ENCODE measurements around the gene NCOA1.
"Not testable (repeated sequence)": the region's sequence is repeated elsewhere in the genome, so short reads cannot be mapped to it uniquely, and the experiment has no call there.

NCOA1 gene

GRCh38 chr2:24530796-24531195 lies 39.7 kb downstream of the NCOA1 start:
- no peak for TF ChIP-seq CTCF (IDR thresholded peaks at IDR 0.05; ENCODE audit: low read depth, low read length, missing control alignments)
- no peak for DNase-seq (ENCODE audit: extremely low read depth, low read depth)
- no peak overlapping the region for H3K4me3 ChIP-seq (replicated peaks; ENCODE audit: low read depth, low read length)

DNA sequence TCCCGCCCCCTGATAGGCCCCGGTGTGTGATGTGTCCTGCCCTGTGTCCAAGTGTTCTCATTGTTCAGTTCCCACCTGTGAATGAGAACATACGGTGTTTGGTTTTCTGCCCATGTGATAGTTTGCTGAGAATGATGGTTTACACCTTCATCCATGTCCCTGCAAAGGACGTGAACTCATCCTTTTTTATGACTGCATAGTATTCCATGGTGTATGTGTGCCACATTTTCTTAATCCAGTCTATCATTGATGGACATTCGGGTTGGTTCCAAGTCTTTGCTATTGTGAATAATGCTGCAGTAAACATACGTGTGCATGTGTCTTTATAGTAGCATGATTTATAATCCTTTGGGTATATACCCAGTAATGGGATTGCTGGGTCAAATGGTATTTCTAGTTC lies 40.6 kb downstream of the NCOA1 start:
- H3K4me3 ChIP-seq (replicated peaks; ENCODE audit: low read depth, low read length); DNase-seq (ENCODE audit: extremely low read depth, low read depth): not testable (repeated sequence)

DNA sequence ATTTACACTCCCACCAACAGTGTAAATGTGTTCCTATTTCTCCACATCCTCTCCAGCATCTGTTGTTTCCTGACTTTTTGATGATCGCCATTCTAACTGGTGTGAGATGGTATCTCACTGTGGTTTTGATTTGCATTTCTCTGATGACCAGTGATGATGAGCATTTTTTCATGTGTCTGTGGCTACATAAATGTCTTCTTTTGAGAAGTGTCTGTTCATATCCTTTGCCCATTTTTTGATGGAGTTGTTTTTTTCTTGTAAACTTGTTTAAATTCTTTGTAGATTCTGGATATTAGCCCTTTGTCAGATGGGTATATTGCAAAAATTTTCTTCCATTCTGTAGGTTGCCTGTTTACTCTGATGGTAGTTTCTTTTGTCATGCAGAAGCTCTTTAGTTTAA lies 41.0 kb downstream of the NCOA1 start:
- DNase-seq (ENCODE audit: extremely low read depth, low read depth); H3K4me3 ChIP-seq (replicated peaks; ENCODE audit: low read depth, low read length): not testable (repeated sequence)

DNA sequence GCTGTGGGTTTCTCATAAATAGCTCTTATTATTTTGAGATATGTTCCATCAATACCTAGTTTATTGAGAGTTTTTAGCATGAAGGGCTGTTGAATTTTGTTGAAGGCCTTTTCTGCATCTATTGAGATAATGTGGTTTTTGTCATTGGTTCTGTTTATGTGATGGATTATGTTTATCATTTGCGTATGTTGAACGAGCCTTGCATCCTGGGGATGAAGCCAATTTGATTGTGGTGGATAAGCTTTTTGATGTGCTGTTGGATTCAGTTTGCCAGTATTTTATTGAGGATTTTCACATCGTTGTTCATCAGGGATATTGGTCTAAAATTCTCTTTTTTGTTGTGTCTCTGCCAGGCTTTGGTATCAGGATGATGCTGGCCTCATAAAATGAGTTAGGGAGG lies 42.5 kb downstream of the NCOA1 start:
- not testable (repeated sequence) for H3K4me3 ChIP-seq (replicated peaks; ENCODE audit: low read depth, low read length); DNase-seq (ENCODE audit: extremely low read depth, low read depth)

GRCh38 chr2:24538720-24539119 lies 47.7 kb downstream of the NCOA1 start:
- DNase-seq (ENCODE audit: extremely low read depth, low read depth), result no peak
- H3K4me3 ChIP-seq (replicated peaks; ENCODE audit: low read depth, low read length), result no peak overlapping the region
- no peak for TF ChIP-seq CTCF (IDR thresholded peaks at IDR 0.05; ENCODE audit: low read depth, low read length, missing control alignments)

- no peak for TF ChIP-seq CTCF (IDR thresholded peaks at IDR 0.05; ENCODE audit: low read depth, low read length, missing control alignments)
- no peak for DNase-seq (ENCODE audit: extremely low read depth, low read depth)
- H3K4me3 ChIP-seq (replicated peaks; ENCODE audit: low read depth, low read length), result no peak overlapping the region
Observed at GRCh38 chr2:24539258-24539657, 48.2 kb downstream of the NCOA1 start.

DNA sequence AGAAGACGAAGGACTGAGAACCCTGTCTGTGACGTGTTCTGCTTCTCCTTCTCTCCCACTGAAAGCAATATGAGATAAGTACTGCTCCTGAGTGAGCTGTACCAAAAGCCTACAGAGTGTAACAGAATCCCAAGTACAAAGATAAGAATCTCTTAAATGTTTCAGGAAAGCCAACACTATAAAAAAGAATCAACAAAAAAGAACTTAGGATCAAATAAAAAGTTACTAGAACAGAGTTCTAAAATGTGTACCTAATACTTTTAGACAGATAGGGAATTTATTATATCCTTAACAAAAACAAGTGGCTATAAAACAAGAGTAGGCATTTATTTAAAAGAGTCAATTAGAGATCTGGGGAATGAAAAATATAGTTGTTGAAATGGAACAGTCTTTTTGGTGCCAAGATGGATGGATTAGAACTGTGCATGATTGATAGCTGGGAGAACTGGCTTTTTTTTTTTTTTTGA lies 49.0 kb downstream of the NCOA1 start:
- TF ChIP-seq CTCF (IDR thresholded peaks at IDR 0.05; ENCODE audit: low read depth, low read length, missing control alignments), result no peak
- H3K4me3 ChIP-seq (replicated peaks; ENCODE audit: low read depth, low read length), result no peak overlapping the region
- DNase-seq (ENCODE audit: extremely low read depth, low read depth), result no peak

DNA sequence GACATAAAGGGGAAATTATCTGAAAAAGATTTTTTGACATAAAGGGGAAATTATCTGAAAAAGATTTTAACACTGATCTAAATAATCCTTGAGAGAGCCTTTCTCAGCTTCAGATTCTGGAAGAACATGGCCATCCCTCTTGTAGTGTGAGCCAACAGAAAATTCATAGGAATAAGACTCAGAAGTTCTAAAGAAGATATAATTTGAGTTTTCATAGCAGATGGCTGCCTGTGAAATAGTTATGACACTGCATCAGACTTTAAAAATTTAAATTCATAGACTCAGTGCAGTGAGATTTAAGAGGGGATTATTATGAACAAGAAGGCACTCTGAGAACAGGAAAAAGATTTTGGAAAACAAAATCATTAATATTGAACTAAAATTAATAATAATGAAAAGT lies 50.6 kb downstream of the NCOA1 start:
- no peak for DNase-seq (ENCODE audit: extremely low read depth, low read depth)
- H3K4me3 ChIP-seq (replicated peaks; ENCODE audit: low read depth, low read length), result no peak overlapping the region
- TF ChIP-seq CTCF (IDR thresholded peaks at IDR 0.05; ENCODE audit: low read depth, low read length, missing control alignments), result no peak
